ENCODE results near the gene SSTR4. TPM values are rescaled to one million over a fixed set of nuclear protein-coding genes. Genes with fewer than 3 reads are reported as not detected.

Gene SSTR4, protein sequence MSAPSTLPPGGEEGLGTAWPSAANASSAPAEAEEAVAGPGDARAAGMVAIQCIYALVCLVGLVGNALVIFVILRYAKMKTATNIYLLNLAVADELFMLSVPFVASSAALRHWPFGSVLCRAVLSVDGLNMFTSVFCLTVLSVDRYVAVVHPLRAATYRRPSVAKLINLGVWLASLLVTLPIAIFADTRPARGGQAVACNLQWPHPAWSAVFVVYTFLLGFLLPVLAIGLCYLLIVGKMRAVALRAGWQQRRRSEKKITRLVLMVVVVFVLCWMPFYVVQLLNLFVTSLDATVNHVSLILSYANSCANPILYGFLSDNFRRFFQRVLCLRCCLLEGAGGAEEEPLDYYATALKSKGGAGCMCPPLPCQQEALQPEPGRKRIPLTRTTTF
- total RNA-seq (2021; ENCODE audit: unreplicated experiment) (not detected), Bru-seq, nascent RNA (not detected), BruChase-seq, experiment 1, labeled RNA remaining after a 6-hour chase (not detected), BruChase-seq, experiment 2, labeled RNA remaining after a 2-hour chase (not detected)
- not detected in 2 replicates for polyA plus RNA-seq (2012)
- long read RNA-seq: 0 reads

DNA sequence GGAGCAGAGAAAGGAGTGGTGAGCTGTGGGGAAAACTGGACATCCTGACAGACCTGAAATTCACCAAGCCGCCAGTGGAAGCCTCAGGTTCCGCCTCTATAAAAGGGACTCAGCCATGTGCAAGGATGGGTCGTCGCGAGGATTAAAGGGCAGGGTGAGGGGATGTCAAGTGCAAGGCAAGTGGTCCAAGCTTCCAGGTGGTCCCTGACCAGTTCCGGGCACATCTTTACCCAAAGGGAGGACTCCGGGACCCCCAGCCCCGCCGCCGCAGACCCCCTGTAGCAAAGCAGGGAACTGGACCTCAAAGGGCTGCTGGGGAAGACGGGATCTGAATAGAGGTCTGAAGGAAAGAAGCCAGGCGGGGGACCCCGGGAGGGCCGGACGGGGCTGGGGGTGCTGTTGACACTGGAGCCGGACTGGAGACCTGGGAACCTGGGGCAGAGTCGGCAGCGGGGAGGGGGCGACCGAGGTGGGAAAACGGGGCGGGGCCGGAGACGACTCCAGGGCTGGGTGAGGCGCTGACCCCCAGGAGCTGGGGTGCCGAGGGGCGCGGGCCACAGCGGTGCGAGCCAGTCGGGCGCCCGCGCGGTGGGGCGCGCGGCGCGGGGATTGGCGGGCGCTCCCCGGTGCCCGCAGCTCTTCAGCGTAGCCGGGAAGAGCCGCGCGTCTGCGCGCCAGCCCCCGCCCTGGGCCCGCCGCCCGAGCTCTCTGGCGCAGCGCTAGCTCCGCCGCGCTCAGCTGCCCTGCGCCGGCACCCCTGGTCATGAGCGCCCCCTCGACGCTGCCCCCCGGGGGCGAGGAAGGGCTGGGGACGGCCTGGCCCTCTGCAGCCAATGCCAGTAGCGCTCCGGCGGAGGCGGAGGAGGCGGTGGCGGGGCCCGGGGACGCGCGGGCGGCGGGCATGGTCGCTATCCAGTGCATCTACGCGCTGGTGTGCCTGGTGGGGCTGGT, at the start of gene SSTR4:
Gene SSTR4 (plus strand): TSS at position 592 of the 951 bp plus-strand sequence. CDS start 172 bp downstream, at position 764.
- no peak within 1 kb of the TSS for H3K4me2 ChIP-seq (ENCODE audit: low read length)
- intact Hi-C loops (cut with micrococcal nuclease): no loop called here
- no peaks in the 10 kb centered on the region for H3K79me2 ChIP-seq (ENCODE audit: insufficient read depth, low read length)
- DNase-seq (ENCODE audit: low read depth, low spot score) (no peak), ATAC-seq (no peak)
- POLR2A ChIA-PET: no interaction called here
- H3K9ac ChIP-seq (ENCODE audit: low read length): no peak within 1 kb of the TSS
- no peaks in the 10 kb centered on the region for H3K36me3 ChIP-seq (ENCODE audit: control insufficient read depth in 1 of 2, insufficient read depth in 2 of 2, low read length in 2 of 2)
- no peaks in the 10 kb centered on the region for H3K9me2 ChIP-seq (ENCODE audit: insufficient read depth)
- H3K27me3 ChIP-seq (ENCODE audit: insufficient read depth, low read length): peaks cover 27% of the 10 kb centered on the region; the same call in 1 of the 2 replicates
- no peak within 1 kb of the TSS for H2AFZ ChIP-seq (ENCODE audit: low read depth, low read length, poor library complexity, severe bottlenecking)
- H3K4me1 ChIP-seq (ENCODE audit: control insufficient read depth in 1 of 2, insufficient read depth in 2 of 2, low read length in 2 of 2): no peaks in the 10 kb centered on the region
- no peak within 1 kb of the TSS for H3K27ac ChIP-seq (ENCODE audit: low read depth, low read length)
- CTCF ChIA-PET: no interaction called here
- no peak within 1 kb of the TSS for H3K4me3 ChIP-seq (replicated peaks in 1 of 2; ENCODE audit: low read depth in 1 of 2, low read length in 2 of 2)
- H4K20me1 ChIP-seq (ENCODE audit: insufficient read depth): no peaks in the 10 kb centered on the region
- H3K9me3 ChIP-seq (ENCODE audit: control insufficient read depth in 1 of 2, insufficient read depth in 1 of 2, low read depth in 1 of 2, low read length in 2 of 2): no peaks in the 10 kb centered on the region
- RAD21 ChIA-PET (ENCODE audit: low non-redundant PET in 1 of 2, low total read pairs in 2 of 2, uncharacterized antibody in 2 of 2, unreplicated experiment in 2 of 2): no interaction called here
- no peak for TF ChIP-seq EZH2 (IDR thresholded peaks at IDR 0.05)
- TF ChIP-seq, protein P1, sequence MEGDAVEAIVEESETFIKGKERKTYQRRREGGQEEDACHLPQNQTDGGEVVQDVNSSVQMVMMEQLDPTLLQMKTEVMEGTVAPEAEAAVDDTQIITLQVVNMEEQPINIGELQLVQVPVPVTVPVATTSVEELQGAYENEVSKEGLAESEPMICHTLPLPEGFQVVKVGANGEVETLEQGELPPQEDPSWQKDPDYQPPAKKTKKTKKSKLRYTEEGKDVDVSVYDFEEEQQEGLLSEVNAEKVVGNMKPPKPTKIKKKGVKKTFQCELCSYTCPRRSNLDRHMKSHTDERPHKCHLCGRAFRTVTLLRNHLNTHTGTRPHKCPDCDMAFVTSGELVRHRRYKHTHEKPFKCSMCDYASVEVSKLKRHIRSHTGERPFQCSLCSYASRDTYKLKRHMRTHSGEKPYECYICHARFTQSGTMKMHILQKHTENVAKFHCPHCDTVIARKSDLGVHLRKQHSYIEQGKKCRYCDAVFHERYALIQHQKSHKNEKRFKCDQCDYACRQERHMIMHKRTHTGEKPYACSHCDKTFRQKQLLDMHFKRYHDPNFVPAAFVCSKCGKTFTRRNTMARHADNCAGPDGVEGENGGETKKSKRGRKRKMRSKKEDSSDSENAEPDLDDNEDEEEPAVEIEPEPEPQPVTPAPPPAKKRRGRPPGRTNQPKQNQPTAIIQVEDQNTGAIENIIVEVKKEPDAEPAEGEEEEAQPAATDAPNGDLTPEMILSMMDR (IDR thresholded peaks at IDR 0.05 in 2 of 3, conservative IDR thresholded peaks at IDR 0.05 in 1 of 3; ENCODE audit: borderline replicate concordance in 1 of 3, insufficient read depth in 1 of 3, low read depth in 2 of 3, low read length in 2 of 3): no peak
- TF ChIP-seq SIN3A (IDR thresholded peaks at IDR 0.05; ENCODE audit: low read depth): no peak
- TF ChIP-seq, protein P2, sequence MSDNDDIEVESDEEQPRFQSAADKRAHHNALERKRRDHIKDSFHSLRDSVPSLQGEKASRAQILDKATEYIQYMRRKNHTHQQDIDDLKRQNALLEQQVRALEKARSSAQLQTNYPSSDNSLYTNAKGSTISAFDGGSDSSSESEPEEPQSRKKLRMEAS (IDR thresholded peaks at IDR 0.05): no peak
- no peak for TF ChIP-seq RAD21 (IDR thresholded peaks at IDR 0.05; ENCODE audit: low read depth)
- no peak for TF ChIP-seq TCF7L2 (IDR thresholded peaks at IDR 0.05; ENCODE audit: borderline replicate concordance, extremely low read depth, insufficient read depth, insufficient read length)
- TF ChIP-seq, protein P3, sequence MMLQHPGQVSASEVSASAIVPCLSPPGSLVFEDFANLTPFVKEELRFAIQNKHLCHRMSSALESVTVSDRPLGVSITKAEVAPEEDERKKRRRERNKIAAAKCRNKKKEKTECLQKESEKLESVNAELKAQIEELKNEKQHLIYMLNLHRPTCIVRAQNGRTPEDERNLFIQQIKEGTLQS (IDR thresholded peaks at IDR 0.05): no peak
- TF ChIP-seq CBX3 (IDR thresholded peaks at IDR 0.05; ENCODE audit: low read depth): no peak
- TF ChIP-seq ELF1 (IDR thresholded peaks at IDR 0.05; ENCODE audit: borderline replicate concordance, low read depth): no peak
- no peak for TF ChIP-seq ZNF274 (IDR thresholded peaks at IDR 0.05; ENCODE audit: low read depth, low read length)
- no peak for TF ChIP-seq EGR1 (IDR thresholded peaks at IDR 0.05; ENCODE audit: low read depth)
- no TSS peak for BruUV-seq (replicated peaks)

Measured in HCT116 (cell line).